A673 (cell line): ENCODE data around the gene METTL24. TPM values are rescaled to one million over a fixed set of nuclear protein-coding genes. Genes with fewer than 3 reads are reported as not detected.

Source experiments
- BruUV-seq: library from RNA; stranded (reverse); fragments of 400-500 nt; replicated peaks from 2 replicates; lab custom pipeline; 2021; lab: Mats Ljungman, UMichigan
- CTCF ChIA-PET: fragments of 300-600 bp; sonication (Branson Sonifier 250); formaldehyde crosslinking; loops from one replicate; lab custom pipeline; 2022; ENCODE audit warnings: antibody characterized with exemption; lab: Charles Lee
- POLR2A ChIA-PET: fragments of 300-600 bp; sonication (Branson Sonifier 250); formaldehyde crosslinking; loops from one replicate; lab custom pipeline; 2022; ENCODE audit warnings: antibody characterized with exemption; ENCODE audit not compliant: low non-redundant PET; lab: Charles Lee
- DNase-seq: peaks from one replicate; pipeline ENCODE4 v3.0.0-alpha.2; 2015; ENCODE audit warnings: low spot score
- H3K27ac ChIP-seq: fragments of 200-600 bp; sonication (generic); 2 replicates; pipeline ENCODE4 v1.5.1; 2016; ENCODE audit warnings: mixed run types, low read depth, mild to moderate bottlenecking, mixed read lengths, antibody characterized with exemption, low read length; ENCODE audit not compliant: poor library complexity, severe bottlenecking
- H3K27me3 ChIP-seq: fragments of 200-600 bp; sonication (generic); replicated peaks from 2 replicates; pipeline ENCODE4 v1.6.1; 2017; ENCODE audit warnings: mixed run types, low read depth, mild to moderate bottlenecking, mixed read lengths, antibody characterized with exemption, low read length; ENCODE audit not compliant: insufficient read depth, poor library complexity
- H3K36me3 ChIP-seq: fragments of 200-600 bp; sonication (generic); 2 replicates; pipeline ENCODE4 v1.6.1; 2016; ENCODE audit warnings: mixed run types, mild to moderate bottlenecking, mixed read lengths, antibody characterized with exemption, low read length; ENCODE audit not compliant: insufficient read depth, poor library complexity, severe bottlenecking
- H3K4me1 ChIP-seq: fragments of 200-600 bp; sonication (generic); 2 replicates; pipeline ENCODE4 v1.6.1; 2017; ENCODE audit warnings: mixed run types, mild to moderate bottlenecking, mixed read lengths, antibody characterized with exemption, low read length; ENCODE audit not compliant: insufficient read depth, poor library complexity, severe bottlenecking
- H3K4me3 ChIP-seq: fragments of 200-600 bp; sonication (generic); 2 replicates; pipeline ENCODE4 v1.5.1; 2016; ENCODE audit warnings: low read depth, mixed run types, mild to moderate bottlenecking, mixed read lengths, low read length; ENCODE audit not compliant: poor library complexity, severe bottlenecking
- H3K9me3 ChIP-seq: fragments of 200-600 bp; sonication (generic); 2 replicates; pipeline ENCODE4 v1.6.1; 2016; ENCODE audit warnings: mixed run types, low read depth, mild to moderate bottlenecking, mixed read lengths, antibody characterized with exemption, low read length; ENCODE audit not compliant: poor library complexity, severe bottlenecking
- EZH2 ChIP-seq: fragments of 200-600 bp; sonication (generic); IDR thresholded peaks from 2 replicates; pipeline ENCODE4 v1.6.1; 2017; ENCODE audit warnings: borderline replicate concordance, low read depth, mild to moderate bottlenecking, mixed read lengths, antibody characterized with exemption, low read length; ENCODE audit not compliant: poor library complexity, severe bottlenecking
- intact Hi-C: fragments of 100-400 bp; cut with micrococcal nuclease; formaldehyde crosslinking; loops from one replicate; pipeline ENCODE4 v1.10.0; 2022; ENCODE audit not compliant: unreplicated experiment
- total RNA-seq: library from RNA; stranded (reverse); gene quantifications from 2 replicates; pipeline ENCODE4 v1.2.3, GENCODE V29; 2021
- TF ChIP-seq, protein P1 (sequence below): fragments of 300-800, 200-600 bp; sonication (generic); conservative IDR thresholded peaks from 2 replicates; pipeline ENCODE4 v1.5.1; 2017; ENCODE audit warnings: low read depth, mild to moderate bottlenecking, antibody characterized with exemption, low read length, moderate library complexity, mixed read lengths

The METTL24 gene
- total RNA-seq, 1 experiment from 2014 or later: 6.4 TPM

DNA sequence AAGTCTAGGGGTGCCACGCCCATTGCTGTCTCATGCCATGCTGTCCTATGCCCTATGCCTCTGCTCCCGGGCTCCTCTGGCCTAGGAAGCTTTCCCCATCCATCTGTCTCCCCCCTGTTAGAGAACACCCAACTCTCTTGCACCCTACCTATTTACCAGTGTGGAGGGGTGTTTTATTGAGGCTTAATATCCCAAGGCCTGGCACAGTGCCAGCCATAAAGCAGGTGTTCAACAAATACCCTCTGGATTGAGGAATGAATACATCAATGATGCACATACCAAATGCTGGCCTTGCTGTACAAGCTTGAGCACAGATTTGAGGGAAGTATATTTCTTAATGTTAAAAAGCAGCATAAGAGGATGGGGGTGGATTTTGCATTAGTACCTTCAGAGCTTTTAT lies 38.3 kb downstream of the METTL24 start:
- H3K27ac ChIP-seq: no peak overlapping the region
- no peak for DNase-seq
- no peaks in the 10 kb centered on the region for H3K9me3 ChIP-seq
- ChIA-PET POLR2A (no interaction called here), CTCF (no interaction called here)
- H3K27me3 ChIP-seq: no peaks in the 10 kb centered on the region
- TF ChIP-seq EZH2: no peak
- TF ChIP-seq, protein P1, sequence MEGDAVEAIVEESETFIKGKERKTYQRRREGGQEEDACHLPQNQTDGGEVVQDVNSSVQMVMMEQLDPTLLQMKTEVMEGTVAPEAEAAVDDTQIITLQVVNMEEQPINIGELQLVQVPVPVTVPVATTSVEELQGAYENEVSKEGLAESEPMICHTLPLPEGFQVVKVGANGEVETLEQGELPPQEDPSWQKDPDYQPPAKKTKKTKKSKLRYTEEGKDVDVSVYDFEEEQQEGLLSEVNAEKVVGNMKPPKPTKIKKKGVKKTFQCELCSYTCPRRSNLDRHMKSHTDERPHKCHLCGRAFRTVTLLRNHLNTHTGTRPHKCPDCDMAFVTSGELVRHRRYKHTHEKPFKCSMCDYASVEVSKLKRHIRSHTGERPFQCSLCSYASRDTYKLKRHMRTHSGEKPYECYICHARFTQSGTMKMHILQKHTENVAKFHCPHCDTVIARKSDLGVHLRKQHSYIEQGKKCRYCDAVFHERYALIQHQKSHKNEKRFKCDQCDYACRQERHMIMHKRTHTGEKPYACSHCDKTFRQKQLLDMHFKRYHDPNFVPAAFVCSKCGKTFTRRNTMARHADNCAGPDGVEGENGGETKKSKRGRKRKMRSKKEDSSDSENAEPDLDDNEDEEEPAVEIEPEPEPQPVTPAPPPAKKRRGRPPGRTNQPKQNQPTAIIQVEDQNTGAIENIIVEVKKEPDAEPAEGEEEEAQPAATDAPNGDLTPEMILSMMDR: no peak
- no peak overlapping the region for H3K4me3 ChIP-seq
- BruUV-seq: no TSS peak
- peaks cover 24% of the 10 kb centered on the region for H3K4me1 ChIP-seq
- intact Hi-C loops: no loop called here
- H3K36me3 ChIP-seq: no peaks in the 10 kb centered on the region

DNA sequence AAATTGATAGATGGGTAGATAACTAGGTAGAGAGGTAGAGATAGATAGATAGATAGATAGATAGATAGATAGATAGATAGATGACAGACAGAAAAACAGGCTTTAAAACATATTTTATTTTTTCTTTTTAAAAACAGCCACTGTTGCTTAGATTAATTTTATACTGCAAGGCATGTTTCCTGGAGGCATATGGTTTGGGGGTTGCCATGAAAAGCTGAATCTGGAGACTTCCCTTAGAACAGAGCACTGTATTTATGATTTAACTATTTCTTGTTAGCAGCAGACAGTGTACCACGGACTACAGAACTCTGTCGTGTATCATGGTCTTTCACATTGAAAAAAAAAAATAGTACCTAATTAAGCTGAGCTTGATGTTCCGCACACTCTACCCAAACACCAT lies 38.8 kb downstream of the METTL24 start:
- Histone ChIP-seq H3K4me3 (no peak overlapping the region), H3K27me3 (no peaks in the 10 kb centered on the region), H3K4me1 (peaks cover 20% of the 10 kb centered on the region), H3K36me3 (no peaks in the 10 kb centered on the region), H3K27ac (no peak overlapping the region), H3K9me3 (no peaks in the 10 kb centered on the region)
- ChIA-PET POLR2A (no interaction called here), CTCF (no interaction called here)
- BruUV-seq: no TSS peak
- no peak for TF ChIP-seq EZH2
- TF ChIP-seq, protein P1: no peak
- intact Hi-C loops: no loop called here
- no peak for DNase-seq

DNA sequence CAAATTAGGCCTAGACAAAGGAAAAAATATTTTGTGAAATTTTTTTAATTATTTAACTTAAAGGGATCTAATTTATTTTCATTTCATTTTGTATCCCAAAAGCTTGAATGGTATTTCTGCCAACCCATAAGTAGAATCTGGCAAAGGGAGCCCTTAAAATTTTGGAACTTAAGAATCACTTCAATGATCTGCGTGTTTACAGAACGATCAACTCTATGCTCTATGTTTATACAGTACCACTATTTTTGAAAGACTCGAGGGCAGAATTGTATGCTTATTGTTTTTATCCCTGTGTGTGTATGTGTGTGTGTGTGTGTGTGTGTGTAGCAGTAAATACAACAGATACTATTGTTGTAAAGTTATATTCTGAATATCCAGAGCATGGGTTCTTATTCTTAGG lies 39.2 kb downstream of the METTL24 start:
- CTCF ChIA-PET: no interaction called here
- TF ChIP-seq, protein P1: no peak
- TF ChIP-seq EZH2: no peak
- no TSS peak for BruUV-seq

More for the DNA sequence above, 39.2 kb downstream of the METTL24 start:
- no peaks in the 10 kb centered on the region for H3K36me3 ChIP-seq
- no peak for DNase-seq
- no peak overlapping the region for H3K4me3 ChIP-seq
- H3K27me3 ChIP-seq: no peaks in the 10 kb centered on the region
- intact Hi-C loops: no loop called here
- H3K27ac ChIP-seq: no peak overlapping the region
- no peaks in the 10 kb centered on the region for H3K9me3 ChIP-seq
- H3K4me1 ChIP-seq: peaks cover 20% of the 10 kb centered on the region
- POLR2A ChIA-PET: no interaction called here
